ENCODE measurements around the gene PCLO. TPM values are rescaled to one million over a fixed set of nuclear protein-coding genes. Genes with fewer than 3 reads are reported as not detected.

Gene PCLO
- total RNA-seq, 1 donor from 2014 or later = 0.98 TPM

DNA sequence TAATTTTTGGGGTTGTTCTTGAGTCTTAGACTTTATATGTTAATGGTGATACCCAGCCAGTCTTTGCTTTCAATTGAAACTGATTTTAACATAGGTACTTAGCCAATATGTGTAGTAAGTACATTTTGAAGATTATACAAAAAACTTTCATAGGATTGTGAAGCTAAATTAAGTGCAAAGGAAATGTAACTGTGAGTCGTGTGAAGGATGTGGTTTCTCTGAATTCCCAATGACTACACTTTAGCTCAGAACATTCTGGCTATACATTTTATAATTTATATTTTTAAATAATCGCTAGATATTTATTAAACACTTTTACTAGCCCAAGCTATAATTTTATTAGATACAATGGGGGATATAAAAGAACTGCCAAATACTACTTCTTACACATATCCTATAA, 359.3 kb downstream of the PCLO start:
- no peak for ATAC-seq
- DNase-seq (ENCODE audit: low spot score) = no peak
- intact Hi-C loops (cut with DNase I) = no loop called here

DNA sequence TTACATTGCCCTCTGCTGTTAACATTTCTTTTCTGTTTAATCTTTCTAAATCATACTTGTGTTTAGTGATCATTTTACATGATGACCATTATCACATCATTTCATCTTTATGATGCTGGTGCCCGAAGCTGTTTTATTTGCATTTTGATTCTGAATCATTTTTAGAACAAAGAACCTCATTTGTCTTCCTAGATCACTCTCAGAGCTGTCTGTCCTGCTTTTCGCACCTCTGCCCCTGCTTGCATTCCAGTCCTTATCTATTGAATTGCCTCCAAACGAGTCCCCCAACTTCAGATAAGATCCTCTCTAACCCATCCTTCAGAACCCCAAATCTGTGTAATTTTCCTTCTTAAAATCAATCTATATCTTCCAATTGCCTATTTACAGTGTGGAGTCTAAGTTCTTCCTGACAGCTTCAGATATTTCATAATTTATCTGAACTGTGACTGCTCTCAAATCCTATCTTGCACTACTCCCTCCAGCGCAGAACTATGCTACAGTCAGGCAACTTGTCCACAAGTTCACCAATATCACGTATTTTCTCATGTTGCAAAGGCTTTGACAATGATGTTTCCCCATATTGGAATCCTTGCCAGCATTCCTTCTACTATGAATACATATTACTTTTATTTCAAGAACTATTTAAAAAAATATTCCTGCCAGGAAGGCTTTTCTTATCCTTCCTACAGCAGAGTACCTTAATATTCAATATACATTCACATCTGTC, 372.6 kb downstream of the PCLO start:
- DNase-seq (ENCODE audit: low spot score) = no peak
- no peak for ATAC-seq
- intact Hi-C loops (cut with DNase I) = no loop called here

DNA sequence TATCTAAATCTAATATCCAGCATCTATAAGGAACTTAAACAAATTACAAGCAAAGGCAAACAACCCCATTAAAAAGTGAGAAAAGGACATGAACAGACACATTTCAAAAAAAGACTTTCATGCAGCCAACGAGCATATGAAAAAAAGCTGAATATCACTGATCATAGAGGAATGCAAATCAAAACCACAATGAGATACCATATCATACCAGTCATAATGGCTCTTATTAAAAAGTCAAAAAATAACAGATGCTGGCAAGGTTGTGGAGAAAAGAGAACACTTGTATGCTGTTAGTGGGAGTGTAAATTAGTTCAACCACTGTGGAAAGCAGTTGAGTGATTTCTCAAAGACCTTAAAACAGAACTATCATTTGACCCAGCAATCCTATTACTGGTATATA, 384.7 kb downstream of the PCLO start:
- DNase-seq (ENCODE audit: low spot score) (no peak), ATAC-seq (no peak)
- intact Hi-C loops (cut with DNase I) = no loop called here

DNA sequence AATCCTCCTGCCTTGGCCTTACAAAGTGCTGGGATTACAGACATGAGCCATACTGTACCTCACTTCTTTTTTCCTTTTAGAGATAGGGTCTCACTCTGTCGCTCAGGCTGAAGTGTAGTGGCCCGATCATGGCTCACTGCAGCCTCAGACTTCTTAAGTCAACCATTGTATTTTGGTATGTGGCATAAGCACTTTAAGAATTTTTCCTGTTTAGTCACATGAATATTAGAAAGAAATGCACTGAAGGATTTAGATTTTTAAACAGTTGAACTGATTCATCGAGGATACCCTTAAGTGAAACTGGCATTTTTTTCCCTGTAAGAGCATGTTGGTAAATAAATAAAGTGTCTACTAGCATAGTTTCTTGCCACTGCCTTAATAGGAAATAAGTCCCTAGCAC, 399.8 kb downstream of the PCLO start:
- DNase-seq (ENCODE audit: low spot score) = no peak
- intact Hi-C loops (cut with DNase I) = no loop called here
- no peak for ATAC-seq

DNA sequence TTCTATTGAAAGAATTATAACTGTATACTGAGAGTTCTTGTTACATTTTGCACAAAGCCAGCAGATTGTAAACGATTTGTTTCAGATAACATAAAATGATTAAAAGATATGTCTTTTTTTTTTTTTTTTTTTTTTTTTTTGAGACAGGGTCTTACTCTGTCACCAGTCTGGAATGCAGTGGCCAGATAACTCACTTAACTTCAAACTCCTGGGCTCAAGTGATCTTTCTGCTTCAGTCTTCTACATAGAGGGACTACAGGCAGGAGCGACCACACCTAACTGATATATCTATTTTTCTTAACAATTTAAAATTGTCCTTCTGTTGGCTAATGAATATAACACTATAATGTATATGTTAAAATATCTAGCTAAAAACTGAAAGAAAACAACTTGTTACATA, 401.9 kb downstream of the PCLO start:
- DNase-seq (ENCODE audit: low spot score) = no peak
- intact Hi-C loops (cut with DNase I) = no loop called here
- ATAC-seq = no peak

DNA sequence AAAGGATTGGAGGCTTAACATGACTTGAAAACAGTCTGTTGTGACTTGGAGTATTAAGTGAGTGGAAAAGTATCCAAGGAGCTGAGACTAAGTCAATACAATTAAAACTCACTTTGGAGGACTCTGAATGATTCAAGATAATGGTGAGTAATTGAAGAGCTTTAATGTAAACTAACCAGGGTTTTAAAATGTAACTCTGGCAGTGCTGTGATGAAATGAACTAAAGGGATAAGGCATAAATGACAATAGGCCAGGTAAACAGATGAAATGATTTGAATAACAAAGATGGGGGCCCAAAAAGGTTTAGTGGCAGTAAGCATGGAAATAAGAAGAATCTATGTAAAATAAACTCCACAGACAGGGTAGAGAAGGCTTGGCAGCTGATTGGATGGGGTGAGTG, 402.6 kb downstream of the PCLO start:
- no peak for DNase-seq (ENCODE audit: low spot score)
- intact Hi-C loops (cut with DNase I) = no loop called here
- ATAC-seq = no peak

DNA sequence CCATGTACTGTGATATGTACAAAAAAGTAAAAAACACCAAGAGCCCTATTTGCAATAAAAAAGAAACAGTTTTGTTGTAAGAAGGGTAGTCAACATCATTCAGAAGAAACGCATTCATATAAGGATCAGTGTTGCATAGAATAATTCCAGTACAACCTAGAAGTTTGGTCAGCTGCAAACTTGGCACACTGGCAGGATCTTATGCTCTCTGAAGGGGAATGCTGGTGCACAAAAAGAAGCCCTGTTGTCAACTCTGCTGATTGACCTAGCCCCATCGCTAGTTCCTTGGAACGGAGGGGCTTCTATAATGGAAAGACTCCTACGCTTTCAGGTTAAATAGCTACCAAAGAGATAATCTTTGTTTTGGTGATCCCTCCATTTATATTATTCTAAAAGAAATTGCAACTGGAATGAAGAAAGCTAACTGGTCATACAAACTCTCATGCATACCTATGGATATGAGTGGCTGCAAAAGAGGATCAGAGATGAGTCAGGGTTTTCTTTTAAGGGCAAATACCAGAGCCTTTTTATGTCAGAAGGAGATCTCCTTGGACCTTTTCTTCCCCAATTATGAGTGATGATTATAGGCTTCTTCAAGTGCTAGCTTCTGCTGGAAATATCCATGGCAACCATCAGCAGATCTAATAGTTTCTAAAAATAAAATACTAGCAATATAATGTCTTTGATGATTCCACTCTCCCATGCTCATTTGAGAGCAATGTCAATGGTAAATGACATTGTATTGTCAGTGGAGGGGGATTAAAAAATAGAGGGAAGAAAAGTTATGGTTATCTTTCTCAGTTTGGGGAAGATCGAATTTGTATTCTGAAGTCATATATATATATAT, 406.8 kb downstream of the PCLO start:
- ATAC-seq = no peak
- no peak for DNase-seq (ENCODE audit: low spot score)
- intact Hi-C loops (cut with DNase I) = no loop called here

DNA sequence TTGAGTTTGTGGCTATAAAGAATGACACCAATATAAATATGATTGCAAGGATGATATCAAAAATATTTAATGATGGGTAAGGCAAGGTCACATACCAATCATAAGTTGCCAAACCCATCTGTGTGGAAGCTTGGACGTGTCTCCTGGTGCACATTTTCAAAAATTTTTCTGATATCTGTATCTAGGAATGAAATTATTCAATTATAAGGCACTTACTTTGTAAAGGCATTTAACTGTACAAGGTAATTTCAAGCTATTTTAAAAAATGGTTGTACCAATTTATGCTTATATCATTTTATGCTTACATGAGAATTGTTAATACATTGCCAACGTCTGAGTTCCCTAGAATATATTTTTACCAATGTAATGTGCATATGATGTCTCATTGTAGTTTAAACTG, 412.7 kb downstream of the PCLO start:
- intact Hi-C loops (cut with DNase I) = no loop called here
- no peak for ATAC-seq

DNA sequence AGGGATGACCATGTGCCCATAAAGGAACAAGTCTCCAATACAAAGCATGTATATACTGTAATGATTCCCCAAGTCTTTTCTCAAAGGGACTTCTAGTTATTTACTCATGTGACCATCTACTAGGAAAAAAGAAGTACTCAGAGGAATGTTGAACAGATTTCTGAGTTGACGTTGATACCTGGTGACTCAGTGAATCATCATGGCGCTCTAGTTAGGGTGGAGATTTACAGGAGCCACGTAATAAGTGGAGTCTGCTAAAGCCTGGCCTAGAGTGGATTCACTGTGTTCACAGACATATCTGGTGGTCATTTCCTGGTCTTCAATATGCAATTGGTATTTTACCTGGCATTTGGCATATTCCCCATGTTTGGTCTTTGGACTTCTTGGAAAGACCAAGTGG, 416.9 kb downstream of the PCLO start:
- ATAC-seq = no peak
- intact Hi-C loops (cut with DNase I) = no loop called here

More for the DNA sequence above, 412.7 kb downstream of the PCLO start:
- DNase-seq (ENCODE audit: low spot score) = no peak

DNA sequence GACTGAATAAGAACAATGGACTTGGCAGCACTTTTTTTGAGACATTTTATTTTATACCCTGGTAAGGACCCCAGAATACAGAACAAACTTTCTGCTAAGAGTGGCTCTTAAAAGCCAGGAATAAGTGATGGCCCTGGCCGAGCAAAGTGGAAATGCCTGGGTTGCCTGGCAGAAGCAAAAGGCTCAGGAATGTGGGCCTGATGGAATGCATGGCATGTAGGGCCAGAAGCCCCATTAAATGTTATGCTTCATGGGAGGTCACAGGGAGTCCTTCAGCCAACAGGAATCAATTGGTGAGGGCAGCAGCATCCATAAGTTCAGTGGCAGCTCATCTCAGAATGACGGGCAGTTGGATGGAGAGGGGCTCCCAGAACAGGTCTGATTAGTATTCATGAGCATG, 417.6 kb downstream of the PCLO start:
- no peak for ATAC-seq
- intact Hi-C loops (cut with DNase I) = no loop called here
- no peak for DNase-seq (ENCODE audit: low spot score)

More for the DNA sequence above, 416.9 kb downstream of the PCLO start:
- DNase-seq (ENCODE audit: low spot score) = no peak

DNA sequence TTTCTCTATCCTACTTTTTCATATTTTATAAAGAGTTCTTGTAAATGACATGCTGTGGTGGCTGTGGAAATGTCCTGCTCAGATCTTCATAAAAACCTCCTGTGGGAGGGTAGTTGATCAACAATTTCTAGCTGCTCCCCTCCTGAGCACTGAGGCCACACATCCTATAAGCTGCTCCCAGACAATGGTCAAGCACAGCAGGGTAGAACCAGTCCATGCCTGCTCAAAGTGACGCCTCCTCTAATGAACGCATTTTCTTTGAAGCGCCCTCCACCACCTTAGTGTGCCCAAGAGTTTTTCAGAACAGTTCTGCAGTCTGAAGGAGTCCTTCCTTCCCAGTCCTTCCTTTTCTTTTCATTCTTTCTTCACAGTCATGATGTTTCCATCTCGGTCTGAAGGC, 420.5 kb downstream of the PCLO start:
- DNase-seq (ENCODE audit: low spot score) = no peak
- no peak for ATAC-seq

DNA sequence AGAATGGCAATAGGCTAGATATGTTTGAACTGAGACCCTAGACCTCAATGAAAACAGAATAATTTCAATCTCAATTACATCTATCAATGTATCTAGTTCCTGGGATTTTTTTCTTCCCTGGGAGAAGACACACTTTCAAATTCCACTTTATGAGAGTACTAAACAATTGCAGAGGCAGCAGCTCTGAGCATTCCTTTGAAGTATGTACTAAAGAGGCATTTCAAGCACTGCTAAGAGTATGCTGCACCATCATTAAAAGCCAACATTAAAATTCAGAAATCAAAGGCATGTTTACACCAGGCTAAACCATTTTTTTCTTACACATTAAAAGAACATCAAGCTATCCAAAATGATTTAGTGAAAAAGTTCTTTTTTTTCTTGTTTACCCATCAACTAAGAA, 421.2 kb downstream of the PCLO start:
- intact Hi-C loops (cut with DNase I) = no loop called here
- ATAC-seq = no peak
- DNase-seq (ENCODE audit: low spot score) = no peak

More for the DNA sequence above, 420.5 kb downstream of the PCLO start:
- intact Hi-C loops (cut with DNase I) = no loop called here

DNA sequence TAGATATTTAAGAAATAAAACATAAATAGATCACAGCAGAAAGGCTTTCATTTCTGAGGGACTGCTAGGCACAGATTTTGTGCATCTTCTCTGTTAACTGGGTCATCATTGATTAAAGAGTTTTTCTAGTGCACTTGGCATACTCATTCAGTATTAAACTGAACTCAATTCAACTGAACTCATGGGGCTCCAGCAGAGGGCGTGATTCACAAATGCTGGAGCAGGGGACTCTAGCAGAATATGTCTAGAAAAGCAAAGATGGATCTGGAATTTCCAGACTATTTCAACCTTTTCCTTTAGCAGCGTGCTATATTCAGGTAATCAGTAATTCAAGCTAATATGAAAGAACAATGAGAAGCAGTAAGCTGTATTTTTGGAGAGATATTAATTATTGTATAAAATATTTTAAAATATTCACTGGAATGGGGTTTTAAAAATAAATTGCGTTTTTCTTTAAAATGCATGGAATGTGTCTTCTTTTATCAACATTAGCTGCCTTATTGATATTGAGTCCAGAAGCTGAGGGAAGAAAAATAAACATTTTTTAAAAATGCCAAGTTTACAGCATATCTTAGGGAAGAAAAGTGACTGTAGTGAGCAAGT, 422.3 kb downstream of the PCLO start:
- DNase-seq (ENCODE audit: low spot score) (no peak), ATAC-seq (no peak)
- intact Hi-C loops (cut with DNase I) = no loop called here

DNA sequence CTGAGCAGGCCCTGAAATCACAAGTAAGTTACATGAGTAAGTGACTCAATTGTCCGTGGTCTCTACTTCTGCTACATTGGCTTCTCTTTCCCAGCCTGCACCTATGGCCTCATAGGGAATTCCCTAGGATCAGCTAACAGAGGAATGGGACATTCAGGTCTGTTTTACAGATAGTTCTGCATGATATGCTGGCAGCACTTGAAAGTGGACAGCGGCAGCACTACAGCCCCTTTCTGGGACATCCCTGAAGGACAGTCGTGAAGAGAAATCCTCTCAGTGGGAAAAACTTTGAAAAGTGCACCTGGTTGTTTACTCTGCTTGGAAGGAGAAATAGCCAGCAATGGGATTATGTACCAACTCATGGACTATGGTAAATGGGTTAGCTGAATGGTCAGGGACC, 426.1 kb downstream of the PCLO start:
- DNase-seq (ENCODE audit: low spot score) (no peak), ATAC-seq (no peak)
- intact Hi-C loops (cut with DNase I) = no loop called here

DNA sequence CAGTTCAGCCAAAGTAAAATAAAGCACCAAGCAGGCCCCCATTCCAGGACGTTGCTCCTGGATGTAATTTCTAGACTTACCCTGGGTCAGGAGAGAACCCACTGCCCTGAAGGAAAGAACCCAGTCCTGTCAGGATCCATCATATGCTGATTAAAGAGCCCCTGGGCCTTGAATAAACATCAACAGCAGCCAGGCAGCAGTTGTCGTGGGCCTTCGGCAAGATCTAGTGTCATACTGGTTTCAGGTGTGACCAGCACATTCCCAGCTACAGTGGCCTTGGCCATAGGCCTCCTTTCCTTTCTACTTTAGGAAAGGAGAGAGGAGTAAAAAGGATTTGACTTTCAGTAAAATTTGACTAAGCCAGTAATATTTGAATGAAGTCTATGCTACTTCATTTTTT, 430.0 kb downstream of the PCLO start:
- intact Hi-C loops (cut with DNase I) = no loop called here
- ATAC-seq (no peak), DNase-seq (ENCODE audit: low spot score) (no peak)

DNA sequence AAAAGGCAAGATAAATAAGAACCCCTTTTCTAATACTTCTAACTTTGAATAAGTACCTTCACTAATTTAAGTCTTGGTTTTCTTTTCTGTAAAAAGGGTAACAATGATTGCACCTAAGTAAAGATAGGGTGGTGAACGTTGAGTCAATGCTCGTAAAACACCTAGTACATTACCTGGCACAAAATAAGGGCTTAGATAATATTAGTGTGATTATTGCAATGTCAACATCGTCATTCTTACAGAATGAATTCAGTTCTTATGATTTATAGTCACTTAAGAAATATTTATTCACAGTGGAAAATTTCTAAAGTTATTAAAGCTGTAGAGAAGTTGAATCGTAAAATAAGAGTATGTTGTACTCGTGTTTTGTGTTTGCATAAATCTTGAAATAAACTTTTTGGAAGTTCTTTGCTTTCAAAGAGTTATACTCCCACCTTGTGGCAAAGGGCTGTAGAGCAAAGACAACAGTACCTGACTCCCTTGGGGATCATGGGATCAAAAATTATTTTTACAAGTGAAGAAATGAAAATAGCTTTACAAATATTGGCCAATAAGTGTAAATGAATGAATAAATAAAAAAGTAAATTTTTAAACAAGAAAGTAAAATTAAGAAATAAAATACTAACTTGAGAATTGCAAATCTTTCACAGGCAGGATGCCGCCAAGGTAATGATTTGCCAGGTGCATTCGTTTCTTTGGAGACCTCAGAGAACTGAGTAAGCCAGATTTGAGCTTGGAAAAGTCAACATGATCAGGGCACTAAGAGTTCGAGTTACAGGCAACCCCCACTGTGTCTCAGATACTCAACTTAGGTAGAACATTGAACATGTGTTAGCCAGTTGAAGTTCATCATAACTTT, 433.3 kb downstream of the PCLO start:
- DNase-seq (ENCODE audit: low spot score) = no peak
- no peak for ATAC-seq
- intact Hi-C loops (cut with DNase I) = no loop called here

DNA sequence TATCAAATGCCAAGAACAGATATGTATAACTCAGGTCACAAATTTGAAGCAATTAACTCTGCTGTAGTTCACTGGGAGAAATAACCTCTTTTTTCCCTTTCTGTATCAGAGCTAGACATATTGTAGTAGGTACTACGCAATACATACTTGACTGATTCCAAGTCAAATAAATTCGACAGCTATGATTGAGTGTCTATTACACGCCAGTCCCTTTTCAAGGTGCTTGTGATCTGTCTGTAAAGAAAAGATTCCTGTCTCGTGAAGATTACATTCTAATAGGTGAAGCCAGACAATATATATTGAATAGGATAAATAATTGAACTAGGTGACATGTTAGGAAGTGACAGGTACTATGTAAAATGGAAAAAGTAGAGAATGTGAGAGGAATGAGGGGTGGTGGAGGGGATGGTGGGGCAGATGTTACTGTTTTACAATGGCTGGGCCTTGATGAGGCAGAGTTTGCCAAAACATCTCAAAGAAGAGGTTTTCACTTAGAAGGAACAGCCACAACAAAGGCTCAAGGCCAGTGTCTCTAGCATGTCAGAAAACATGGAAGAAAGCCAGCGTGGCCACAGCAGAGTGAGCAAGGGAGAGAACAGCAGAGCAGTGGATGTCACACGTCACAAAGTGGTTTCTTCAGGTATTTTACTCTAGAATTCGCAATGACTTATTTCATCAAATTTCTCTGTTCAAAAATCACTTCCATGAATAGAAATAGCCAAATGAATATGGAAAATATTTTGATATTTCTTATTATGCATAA, 436.5 kb downstream of the PCLO start:
- no peak for ATAC-seq
- intact Hi-C loops (cut with DNase I) = no loop called here
- no peak for DNase-seq (ENCODE audit: low spot score)

DNA sequence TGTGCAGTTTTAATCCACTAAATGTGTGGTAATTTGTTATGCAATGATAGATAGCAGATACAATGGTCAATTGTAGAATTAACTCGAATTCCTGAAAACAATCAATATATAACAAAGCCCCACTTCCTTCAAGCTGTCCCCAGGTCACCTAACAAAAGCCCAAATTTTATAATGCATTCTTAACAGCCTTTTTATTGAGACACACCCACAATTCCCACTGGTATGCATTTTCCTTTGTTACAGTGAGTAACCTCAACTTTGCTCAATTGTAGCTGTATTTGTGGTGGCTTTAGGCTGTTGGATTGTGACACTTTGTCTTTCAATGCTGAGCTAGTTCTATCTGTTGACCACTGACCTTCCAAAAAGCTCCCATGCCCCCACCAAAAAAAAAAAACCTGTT, 439.3 kb downstream of the PCLO start:
- intact Hi-C loops (cut with DNase I) = no loop called here
- ATAC-seq = no peak
- DNase-seq (ENCODE audit: low spot score) = no peak

DNA sequence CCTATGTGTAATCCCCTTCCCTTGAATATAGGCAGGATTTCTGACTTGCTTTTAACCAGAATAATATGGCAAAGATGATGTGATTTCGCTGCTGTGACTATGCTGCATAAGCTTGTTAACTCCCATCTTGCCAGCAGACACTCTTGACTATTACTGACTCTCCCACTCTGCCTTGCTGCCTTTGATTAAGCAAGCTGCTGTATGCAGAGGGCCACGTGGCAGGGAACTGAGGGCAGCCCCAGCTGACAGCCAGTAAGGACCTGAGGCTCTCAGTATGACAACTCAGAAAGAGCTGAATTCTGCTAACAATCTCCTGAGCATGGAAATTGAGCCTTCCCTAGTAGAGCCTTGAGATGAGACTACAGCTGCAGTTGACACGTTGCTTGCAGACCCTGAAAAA, 439.7 kb downstream of the PCLO start:
- intact Hi-C loops (cut with DNase I) = no loop called here
- DNase-seq (ENCODE audit: low spot score) (no peak), ATAC-seq (no peak)
